Bronchial epithelial cell (primary cell): ENCODE data around the gene PCSK7. TPM values are rescaled to one million over a fixed set of nuclear protein-coding genes. Genes with fewer than 3 reads are reported as not detected.

Experiments
- DNase-seq: peaks from one replicate; pipeline ENCODE4 v3.0.0-alpha.2; 2010; ENCODE audit warnings: low read depth
- FAIRE-seq: peaks from 2 replicates; lab custom pipeline; 2011; peaks lifted over from hg19 to GRCh38; lab: Jason Lieb, UNC
- H3K27me3 ChIP-seq: 2 replicates; pipeline ENCODE4 v1.5.1; 2011; ENCODE audit warnings: low read length; ENCODE audit not compliant: control insufficient read depth, insufficient read depth
- H3K36me3 ChIP-seq: 2 replicates; pipeline ENCODE4 v1.5.1; 2011; ENCODE audit warnings: low read length; ENCODE audit not compliant: control insufficient read depth, insufficient read depth
- H3K4me3 ChIP-seq: 2 replicates; pipeline ENCODE4 v1.5.1; 2011; ENCODE audit warnings: mild to moderate bottlenecking, low read depth, low read length, control low read depth
- CTCF ChIP-seq: IDR thresholded peaks from 2 replicates; pipeline ENCODE4 v1.5.1; 2011; ENCODE audit warnings: mild to moderate bottlenecking, moderate library complexity, low read length, control low read depth, inconsistent platforms; ENCODE audit not compliant: insufficient read depth, severe bottlenecking
- total RNA-seq: library from RNA; depleted of rRNA; stranded (reverse); fragments of >200 nt; gene quantifications from 2 replicates; pipeline ENCODE4 v1.2.1, GENCODE V29; 2014

PCSK7 gene
- total RNA-seq, 1 donor from 2014 or later: 27.9 TPM

DNA sequence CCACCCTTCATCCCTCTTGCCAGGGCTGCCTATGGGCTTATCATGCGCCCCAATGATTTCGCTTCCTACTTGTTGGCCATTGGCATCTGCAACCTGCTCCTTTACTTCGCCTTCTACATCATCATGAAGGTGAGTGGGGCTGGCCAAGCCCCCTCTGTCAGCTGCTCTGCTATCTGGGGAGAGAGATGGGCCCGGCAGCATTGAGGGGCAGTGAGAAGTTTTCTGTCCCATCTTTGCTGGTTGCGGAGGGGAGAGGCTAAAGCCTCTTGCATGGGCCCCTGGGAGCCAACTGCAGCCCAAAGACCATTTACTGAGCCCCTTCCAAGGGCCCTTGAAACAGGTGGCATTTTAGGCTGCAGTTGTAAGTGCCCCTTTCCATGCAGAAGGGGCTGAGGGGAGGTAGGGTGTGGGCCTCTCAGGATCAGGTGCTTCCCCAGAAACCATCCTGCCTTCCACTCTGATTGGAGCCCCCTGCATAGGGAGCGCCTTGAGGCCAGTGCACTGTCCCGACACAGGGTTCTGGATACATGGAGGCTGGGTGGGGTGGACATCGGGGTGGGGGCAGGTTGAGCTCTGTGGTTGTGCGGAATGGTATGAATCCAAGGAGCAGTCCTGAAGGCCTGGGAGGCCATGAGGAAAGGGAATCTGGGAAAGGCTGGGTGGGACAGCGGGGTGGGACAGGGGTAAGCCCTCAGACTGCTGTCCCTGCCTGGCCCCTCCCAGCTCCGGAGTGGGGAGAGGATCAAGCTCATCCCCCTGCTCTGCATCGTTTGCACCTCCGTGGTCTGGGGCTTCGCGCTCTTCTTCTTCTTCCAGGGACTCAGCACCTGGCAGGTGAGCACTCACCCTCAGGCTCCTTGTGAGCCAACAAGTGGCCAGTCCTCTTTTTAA is 38.5 kb downstream of the PCSK7 start:
- H3K27me3 ChIP-seq: no peaks in the 10 kb centered on the region
- DNase-seq (no peak), FAIRE-seq (no peak)
- H3K4me3 ChIP-seq: no peak overlapping the region
- TF ChIP-seq CTCF: no peak
- peaks cover 22% of the 10 kb centered on the region for H3K36me3 ChIP-seq

DNA sequence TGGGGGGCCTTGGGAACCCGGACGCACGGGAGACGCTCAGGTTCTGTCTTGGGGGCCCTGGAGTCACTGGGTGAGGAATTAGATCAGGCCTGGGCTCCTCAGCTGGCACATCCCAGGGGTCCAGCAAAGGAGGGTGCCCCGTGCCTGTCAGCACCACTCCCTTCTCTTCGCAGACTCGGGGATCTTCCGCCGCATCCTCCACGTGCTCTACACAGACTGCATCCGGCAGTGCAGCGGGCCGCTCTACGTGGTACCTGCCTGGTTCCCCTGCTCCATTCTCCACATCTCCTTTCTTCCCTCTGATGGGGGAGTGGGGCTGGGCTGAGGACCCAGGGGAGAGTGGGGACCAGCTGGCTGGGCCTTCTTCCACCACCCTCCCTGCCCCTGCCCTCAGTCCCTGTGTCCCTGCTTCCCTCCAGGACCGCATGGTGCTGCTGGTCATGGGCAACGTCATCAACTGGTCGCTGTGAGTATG is 39.4 kb downstream of the PCSK7 start:
- Histone ChIP-seq H3K36me3 (peaks cover 24% of the 10 kb centered on the region), H3K4me3 (no peak overlapping the region), H3K27me3 (no peaks in the 10 kb centered on the region)
- DNase-seq (no peak), FAIRE-seq (peak; percentile 36)
- no peak for TF ChIP-seq CTCF

- no peaks in the 10 kb centered on the region for H3K27me3 ChIP-seq
- FAIRE-seq (no peak), DNase-seq (no peak)
- no peak overlapping the region for H3K4me3 ChIP-seq
- no peak for TF ChIP-seq CTCF
- H3K36me3 ChIP-seq: peaks cover 24% of the 10 kb centered on the region
Observed at GRCh38 chr11:117191680-117192400, 40.0 kb downstream of the PCSK7 start.

- TF ChIP-seq CTCF: no peak
- FAIRE-seq: no peak
- no peak for DNase-seq
Observed at GRCh38 chr11:117189941-117190544, 41.8 kb downstream of the PCSK7 start.

GRCh38 chr11:117189191-117189940 is 42.5 kb downstream of the PCSK7 start:
- DNase-seq: no peak
- H3K36me3 ChIP-seq: peaks cover 26% of the 10 kb centered on the region

More at GRCh38 chr11:117189941-117190544, 41.8 kb downstream of the PCSK7 start:
- Histone ChIP-seq H3K4me3 (no peak overlapping the region), H3K27me3 (no peaks in the 10 kb centered on the region), H3K36me3 (peaks cover 26% of the 10 kb centered on the region)

More at GRCh38 chr11:117189191-117189940, 42.5 kb downstream of the PCSK7 start:
- FAIRE-seq: peak; percentile 47
- no peak for TF ChIP-seq CTCF
- no peaks in the 10 kb centered on the region for H3K27me3 ChIP-seq
- no peak overlapping the region for H3K4me3 ChIP-seq
